Stimulated activated naive CD4-positive, alpha-beta T cell treated with Interleukin-2 at 50 U/mL for 16 hours (primary cell): ENCODE results near the gene NOP9.

Source experiments
- DNase-seq: peaks from one replicate; lab custom pipeline; 2025; lab: John Stamatoyannopoulos, UW

Gene NOP9

DNA sequence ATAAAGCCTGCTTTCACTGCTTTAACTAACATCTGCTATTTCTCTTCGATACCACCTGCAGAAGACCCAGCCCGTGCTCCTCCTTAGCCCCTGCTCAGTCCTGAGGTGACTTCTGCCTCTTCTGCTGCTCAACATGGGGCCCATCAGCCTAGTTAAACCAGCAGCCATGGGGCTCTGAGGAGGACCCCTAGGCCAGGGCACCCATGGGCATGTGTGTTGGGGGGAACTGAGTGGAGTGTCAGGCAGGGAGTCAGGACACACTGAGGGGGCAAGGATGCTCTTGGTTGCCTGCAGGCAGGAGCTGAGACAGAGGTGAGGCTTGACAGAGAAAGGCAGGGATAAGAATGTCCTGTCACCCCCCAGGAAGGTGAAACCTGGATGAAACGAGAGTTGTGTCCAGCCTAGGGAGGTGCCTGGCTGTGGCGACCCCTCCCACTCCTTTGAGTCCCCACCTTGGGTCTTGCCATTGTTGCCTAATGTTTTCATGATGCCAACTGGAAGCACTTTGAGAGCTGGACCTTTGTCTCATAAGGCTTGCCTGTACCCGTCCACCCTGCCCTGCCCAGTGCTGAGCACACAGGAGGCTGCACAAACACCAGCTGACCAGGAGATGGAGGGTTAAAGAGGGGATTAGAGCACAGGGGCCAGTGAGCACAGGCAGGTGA, 15.7 kb upstream of the NOP9 start:
- DNase-seq: no peak

DNA sequence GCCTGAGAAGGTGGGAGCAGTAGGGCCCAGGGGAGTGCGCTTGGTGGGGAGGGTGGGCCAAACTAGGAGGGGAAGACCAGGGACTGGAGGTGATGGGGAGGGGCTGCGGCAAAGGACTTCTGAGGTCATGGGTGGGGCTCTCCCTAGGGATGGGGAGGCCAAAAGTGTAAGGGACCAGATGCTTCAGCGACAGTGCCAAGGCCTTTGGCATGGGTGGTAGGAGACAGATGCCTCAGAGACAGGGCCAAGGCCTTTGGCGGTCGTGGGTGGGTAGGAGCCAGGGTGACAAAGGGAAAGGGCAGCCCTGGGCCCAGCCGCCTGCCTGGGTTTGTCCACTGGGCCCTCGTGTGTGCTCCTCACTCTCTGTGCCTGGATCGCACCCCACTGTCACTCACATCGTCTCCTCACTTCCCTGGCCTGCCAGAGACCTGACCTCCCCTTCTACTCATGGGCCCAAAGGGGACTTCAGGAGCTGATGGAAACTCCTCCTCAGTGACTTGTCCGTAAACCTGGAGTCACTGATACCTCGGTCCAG, 15.1 kb upstream of the NOP9 start:
- no peak for DNase-seq

DNA sequence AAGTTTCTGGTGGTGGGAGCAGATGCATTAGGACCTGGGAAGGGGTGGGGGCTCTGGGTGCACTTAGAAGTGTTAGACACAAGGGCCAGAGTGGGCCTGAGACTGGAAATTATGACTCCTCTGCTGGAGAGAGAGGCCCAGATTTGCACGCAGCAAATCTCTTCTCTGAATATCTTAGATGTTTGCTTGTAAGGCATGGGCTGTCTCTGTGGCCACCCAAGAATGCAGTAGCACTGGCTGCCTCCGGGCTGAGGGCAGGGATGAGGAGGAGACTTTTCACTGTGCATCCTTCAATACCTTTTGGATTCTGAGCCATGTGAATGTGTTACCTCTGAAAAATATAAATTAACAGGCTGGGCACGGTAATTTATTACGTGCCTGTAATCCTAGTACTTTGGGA, 14.3 kb upstream of the NOP9 start:
- DNase-seq: no peak

DNA sequence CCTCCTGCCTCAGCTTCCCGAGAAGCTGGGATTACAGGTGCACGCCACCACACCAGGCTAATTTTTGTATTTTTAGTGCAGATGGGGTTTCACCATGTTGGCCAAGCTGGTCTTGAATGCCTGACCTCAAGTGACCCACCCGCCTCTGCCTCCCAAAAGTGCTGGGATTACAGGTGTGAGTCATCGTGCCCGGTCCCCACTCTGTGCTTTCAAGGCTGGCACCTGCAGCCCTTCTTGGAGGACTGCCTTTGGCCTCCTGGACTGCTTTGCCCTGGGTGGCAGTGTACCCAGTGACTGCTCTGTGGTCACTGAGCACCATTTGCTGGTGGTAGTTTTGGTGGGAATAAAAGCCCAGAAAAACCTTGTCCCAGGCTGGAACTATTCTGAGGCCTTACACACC, 12.7 kb upstream of the NOP9 start:
- DNase-seq: no peak

DNA sequence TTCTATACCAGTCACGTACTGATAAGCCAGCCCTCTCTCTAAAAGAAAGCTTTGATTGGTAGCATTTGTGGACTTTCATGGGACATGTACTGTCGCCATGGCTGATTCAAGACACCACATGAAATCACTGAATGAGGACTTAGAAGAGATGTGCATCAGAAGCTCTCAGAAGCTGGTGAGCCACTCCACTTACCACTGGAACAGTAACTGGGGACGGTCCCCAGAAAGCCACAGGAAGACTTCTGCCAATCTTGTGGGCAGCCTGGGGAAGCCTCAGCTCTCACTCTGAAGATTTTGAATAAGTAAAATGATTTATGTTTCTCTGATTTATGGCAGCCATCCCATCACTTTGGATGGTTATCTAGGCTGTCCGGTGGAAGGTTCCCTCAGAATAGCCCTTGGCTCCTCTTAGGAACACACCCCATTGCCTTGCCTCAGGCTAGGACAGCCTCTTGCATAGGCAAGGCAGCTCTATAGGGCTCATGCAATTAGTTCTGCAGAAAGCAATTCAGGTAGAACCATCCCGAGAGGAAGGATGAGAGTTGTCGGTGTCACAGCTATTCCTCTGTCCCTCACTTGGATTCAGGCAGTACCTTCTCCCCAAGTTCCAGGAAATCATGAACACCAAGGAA, 9.9 kb upstream of the NOP9 start:
- DNase-seq: peak; percentile 53

DNA sequence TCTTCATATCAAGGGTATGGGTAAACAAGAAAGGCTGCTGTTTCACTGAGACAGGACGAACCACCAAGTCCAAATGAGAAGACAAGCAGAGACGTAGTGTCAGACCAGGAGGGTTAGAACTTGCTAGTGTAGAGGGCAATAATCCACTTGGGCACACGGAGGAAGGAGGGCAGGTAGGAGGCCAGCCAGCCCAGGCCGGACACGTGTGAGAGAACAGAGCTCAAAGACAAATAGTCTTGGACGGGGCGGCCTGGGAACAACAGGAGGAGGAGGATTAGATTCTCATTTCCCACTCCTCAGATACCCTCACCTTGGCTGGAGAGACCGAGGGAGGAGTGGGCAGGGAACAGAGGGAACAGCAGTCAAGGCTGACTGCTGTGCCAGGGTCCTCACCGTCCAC, 8.9 kb upstream of the NOP9 start:
- no peak for DNase-seq

DNA sequence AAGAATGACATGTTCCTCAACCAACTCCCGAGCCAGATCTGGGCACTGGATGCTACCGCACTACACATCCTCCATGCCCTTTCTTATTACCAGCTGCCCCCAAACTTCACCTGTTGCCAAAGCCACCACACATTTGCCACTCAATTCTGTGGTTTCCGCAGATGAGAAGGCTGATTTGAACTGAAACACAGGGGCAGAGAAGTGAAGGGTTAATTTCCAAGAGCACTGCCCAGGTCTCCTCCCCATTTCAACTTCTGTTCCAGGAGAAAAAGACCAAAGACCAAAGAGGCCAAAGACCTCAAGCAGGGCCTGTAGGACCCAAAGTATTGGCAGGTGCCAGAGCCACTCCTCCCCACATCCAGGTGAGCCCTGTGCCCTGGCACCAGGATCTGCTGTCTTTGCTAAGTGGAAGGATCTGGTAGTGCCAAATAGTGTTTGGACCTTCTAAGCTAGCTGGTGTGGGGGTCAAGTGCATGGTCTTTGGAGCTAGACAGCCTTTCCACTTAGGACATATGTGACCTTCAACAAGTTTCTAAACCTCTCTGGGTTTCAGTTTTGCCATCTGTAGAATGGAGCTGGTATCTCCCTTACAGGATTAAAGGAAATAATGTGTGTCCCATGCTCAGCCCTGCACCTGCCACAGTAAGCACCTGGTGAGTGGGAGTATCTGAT, 8.1 kb upstream of the NOP9 start:
- no peak for DNase-seq

DNA sequence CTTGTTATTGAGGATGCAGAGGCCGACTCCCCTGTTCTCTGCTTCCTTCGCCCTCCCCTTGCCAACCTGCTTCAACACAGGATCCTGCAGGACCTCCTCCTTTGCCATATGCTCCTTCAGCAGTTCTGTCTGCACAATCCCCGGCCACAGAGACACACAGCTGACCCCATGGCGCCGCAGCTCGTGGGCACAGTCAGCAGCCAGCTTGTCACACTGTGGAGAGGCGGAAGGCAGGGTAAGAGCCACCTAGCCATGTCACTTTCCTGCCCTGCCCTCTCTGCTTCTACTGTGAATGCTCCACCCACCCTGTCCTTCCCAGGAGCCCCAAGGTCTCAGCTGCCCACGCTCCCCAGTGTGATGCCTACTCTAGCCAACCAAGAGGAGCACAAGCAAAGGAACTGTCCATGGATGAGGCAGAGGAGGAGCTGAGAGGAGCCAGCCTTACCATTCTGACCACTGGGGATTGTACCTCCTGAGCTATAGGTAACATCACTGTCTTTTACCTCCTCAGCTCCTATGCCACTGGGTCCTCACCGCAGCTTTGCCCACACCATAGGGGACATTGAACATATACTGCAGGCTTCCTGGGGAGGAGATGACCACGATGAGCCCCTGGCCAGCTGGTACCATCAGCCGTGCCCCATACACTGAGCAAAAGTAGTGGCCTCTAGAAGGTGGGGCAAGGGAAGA, 7.4 kb upstream of the NOP9 start:
- DNase-seq: no peak

DNA sequence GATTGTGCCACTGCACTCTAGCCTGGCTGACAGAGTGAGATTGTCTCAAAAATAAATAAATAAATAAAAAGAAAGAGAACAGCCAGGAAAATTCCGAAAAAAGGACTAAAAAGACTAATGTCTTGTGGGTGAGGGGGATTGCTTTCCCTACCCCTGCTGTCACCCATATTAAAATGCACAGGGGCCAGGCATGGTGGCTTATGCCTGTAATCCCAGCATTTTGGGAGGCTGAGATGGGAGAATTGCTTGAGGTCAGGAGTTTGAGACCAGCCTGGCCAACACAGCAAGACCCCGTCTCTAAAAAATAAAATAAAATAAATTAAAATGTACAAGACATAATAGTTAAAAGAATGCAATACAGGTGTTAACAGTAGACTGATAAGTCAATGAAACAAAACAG, 6.1 kb upstream of the NOP9 start:
- no peak for DNase-seq

DNA sequence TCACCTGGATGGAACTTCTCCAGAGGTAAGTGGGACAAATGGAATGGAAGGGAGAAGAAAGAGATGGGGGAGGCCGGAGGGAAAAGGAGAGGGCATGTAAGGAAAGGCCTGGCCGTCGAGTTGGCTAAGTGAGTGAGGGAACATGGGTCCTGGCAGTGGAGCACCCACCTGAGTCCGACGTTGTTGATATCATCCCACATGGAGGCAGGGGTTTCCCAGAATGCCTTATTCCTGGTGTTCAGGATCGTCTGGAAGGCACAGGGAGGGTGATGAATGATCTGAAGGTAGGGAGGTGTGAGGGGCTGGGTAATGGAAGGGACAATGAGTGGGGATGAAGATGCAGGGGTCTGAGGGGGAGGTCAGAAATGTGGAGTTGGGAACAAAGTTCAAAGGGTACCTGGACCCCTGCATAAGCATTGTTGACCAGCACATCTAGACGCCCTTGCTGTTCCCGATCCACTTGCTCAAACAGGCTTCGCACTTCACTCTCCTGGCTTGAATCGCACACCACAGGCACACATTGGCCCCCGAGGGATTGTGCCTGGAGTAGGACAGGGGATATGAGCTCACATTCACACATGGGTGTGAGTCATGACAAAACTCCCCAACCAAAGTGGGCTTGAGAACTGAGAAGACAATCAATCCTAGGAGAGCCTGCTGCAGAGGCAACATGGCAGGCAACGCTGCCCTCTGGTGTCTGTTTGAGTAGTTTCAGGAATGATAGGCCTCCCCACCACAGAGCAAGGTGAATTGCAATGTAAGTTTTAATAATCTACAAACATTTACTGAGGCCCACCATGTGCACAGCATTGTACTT, 3.1 kb upstream of the NOP9 start:
- peak; percentile 75 for DNase-seq

DNA sequence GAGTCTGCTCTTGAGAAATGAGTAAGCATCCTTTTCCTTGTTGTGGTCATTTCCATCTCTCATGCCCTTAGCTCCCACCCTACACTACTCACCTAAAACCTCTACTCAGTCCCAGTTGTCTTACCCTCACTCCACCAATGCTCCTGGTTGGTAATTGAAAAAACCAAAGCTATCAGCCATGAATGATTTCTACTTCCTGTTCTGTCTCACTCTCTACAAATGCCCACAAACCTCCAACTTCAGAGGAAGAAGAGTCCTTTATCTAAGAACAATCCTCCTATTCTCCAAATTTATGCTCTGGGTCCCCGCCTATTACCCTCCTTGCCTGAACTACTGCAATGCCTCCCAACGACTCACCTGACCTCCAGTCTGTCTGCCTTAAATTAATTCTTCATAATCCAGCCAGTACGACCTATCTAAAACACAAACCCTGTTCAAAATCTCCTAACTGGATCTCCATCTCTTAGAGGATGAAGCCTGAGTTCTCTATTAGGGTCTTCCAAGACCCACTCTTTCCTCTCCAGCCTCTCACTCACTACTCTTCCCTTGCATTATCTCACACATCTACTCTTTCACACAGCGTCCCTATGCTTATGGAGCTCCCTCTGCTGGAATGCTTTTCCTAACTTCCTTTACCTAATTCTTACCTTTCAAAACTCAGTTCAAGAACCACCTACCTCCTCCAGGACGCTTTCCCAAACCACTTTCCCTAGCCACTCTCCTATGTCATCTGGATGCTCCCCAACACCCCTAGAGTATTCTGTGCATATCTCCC, 2.3 kb upstream of the NOP9 start:
- DNase-seq: no peak

DNA sequence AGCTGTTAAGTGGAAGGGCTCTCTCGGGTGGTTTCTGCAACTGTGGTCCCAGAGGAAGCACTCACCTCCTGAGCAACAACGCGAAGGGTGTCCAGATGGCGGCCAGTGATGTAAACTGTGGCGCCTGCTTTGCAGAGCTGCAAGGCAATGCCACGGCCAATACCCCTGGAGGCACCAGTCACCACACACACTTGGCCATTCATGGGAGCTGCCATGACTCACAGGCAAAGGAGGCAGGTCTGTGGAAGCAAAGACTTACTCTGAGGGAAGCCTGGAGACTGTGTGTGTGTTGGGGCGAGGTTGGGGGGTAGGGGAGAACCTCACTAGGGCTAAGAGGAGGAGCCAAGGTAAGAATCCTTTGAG, 777 bp upstream of the NOP9 start:
- no peak for DNase-seq

DNA sequence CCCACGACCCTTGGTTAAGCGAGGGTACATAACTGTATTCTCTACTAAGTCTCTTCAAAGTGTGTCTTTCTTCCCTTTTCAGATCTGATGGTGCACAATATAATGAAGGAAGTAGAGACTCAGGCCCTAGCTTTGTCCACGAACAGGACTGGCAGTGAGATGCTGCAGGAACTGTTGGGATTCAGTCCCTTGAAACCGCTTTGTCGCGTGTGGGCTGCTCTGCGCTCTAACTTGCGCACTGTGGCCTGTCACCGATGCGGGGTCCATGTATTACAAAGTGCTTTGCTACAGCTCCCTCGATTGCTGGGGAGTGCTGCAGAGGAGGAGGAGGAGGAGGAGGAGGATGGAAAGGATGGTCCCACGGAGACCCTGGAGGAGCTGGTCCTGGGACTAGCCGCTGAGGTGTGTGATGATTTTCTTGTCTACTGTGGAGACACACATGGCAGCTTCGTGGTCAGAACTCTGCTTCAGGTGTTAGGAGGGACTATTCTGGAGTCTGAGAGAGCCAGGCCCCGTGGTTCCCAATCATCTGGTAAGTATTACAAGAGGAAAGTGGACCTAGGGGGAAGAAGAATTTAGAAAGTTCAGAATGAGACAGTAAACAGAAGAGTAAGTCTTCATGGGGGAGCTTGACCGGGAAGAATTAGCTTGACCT, 803 bp downstream of the NOP9 start:
- DNase-seq: no peak

DNA sequence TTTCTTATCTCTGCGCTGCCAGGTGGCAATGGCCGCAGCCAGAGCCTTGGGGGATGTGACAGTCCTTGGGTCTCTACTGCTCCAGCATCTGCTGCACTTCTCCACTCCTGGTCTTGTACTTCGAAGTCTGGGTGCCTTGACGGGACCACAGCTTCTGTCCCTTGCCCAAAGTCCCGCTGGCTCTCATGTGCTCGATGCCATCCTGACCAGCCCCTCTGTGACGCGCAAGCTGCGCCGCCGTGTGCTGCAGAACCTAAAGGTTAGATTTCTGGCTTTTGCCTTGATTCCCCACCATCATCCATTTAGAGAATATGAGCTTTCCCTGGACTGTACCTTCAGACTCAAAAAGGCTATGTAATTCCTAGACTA, 4.4 kb downstream of the NOP9 start:
- no peak for DNase-seq

DNA sequence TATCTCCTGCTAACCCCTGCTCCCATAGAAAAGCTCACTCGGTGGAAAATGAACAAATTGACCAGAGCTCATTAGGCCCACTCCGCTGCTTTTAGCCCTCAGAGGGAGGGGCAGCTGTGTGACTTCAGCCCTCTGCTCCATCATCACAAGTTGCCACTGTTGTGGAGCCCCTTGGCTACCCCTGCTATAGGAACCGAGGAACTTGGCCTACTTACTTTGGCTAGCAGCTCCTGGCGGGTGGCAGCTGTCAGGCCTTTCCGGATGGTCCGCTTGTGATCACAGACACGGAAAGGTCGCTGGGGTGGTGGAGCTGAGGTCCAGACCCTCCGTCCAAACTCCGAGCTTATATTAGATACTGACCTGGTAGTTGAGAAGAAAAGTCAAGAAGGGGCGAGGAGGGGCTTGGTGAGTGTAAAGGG, 7.5 kb downstream of the NOP9 start:
- no peak for DNase-seq

DNA sequence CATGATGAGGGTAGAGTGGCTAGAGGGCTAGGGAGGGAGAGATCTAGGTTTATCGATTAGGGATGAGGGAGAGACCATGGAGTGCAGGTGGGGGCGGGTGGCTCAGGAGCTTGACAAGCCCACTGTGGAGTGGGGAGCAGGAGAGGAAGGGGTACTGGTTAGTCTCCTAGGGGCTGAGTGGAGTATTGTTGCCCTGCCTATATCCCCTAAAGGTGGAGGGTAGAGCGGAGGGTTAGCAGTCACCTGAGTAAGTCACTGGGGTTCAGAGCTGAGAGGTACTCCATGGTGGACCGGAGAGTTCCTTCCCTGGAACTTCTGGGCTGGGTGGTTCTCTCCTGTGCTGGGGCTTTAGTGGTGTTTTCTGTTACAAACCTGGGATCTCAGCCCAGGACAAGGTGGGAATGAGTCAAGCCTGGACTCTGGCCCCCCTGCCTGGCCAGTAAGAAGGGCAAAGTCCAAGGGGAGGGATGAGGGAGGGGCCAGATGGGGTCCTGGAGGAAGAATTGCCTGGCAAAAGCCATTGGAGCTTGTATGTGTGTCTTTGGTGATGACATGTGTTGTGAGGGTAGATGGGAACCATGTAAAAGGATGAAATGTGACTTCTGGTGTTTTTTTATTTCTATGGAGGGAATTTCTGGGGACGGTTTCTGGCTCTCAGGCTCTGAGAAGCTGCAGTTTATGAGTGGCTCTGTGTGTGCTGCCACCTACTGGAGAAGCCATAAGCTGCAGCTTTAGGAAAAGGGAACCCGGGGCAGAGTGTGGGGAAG, 8.1 kb downstream of the NOP9 start, which contains the start of gene CIDEB:
TSS of gene CIDEB (minus strand) at position 403 of the 767 bp plus-strand sequence. CDS start at position 284, 119 bp downstream.
- DNase-seq: peak; percentile 44

DNA sequence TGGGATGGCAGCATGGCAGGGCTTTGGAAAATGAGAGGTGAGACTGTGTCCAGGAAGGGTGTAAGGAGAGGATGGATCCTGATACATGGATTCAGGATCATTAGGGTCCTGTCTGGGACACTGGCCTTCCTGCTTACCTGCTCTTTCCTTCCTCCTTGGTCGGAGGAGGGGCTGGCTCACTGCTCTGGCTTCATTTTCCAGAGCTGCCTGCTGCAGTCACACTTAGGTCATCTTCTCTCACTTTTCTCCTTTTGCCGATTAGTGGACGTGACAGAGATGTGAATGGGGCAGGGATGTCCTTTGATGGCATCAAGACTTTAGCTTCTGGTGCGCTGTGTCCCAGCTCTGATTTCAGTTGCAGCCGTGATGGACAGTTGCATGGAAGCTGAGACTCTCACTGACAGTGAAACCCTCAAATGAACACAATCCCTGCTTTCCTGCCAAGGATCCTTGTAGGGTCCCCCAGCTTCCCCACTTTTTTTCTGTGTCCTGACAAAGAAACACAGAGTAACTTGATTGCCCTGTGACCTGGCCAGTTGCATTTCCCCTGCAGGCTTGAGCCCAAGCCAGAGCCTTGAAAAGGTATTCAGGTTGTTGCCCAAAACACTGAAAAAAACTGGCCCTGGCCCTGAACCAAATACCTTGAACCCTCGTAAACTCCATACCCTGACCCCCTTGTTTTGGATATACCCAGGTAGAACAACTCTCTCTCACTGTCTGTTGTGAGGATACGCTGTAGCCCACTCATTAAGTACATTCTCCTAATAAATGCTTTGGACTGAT, 8.9 kb downstream of the NOP9 start:
- no peak for DNase-seq

DNA sequence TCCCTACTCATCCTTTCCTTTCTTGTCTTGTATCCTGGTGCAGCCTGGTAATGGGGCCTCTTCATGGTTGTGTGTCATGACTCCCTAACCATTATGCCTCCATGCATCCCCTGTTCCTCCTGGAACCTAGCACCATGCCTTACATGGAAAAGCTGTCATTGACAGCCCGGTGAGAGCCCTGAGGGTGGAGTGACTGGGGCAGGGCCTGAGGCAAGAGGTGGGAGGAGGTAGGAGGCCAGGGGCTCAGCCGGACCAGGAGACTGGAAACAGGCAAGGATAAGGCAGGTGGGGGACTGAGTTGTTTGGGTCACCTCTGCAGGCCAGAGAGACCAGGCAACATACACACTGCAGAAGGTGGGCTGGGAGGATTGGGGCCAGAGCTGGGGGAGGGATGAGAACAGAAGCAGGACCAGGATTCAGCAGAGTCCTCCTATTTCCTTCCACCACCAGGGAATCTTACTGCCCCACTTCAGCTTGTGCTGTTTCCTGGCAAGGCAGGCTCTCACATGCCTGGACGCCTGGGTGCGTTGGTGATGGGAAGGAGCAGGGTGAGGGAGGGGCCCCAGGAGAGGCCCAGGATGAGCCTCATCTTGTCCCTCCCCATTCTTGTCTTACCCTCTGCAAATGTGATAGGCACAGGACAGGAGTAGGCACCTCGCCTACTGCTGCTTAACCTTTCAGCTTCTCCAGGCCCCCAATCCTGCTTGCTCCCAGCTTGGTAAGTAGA, 10.1 kb downstream of the NOP9 start, which contains the start of gene LTB4R2:
TSS of gene LTB4R2 (plus strand) at position 603 of the 727 bp plus-strand sequence. CDS start 525 bp downstream, outside the sequence.
- DNase-seq: no peak
